ENCODE data around the gene PAQR5.
"Not testable (repeated sequence)": the region's sequence is repeated elsewhere in the genome, so short reads cannot be mapped to it uniquely, and the experiment has no call there.

Gene PAQR5

GRCh38 chr15:69358850-69359249 is 60.1 kb downstream of the PAQR5 start:
- no peak for DNase-seq

GRCh38 chr15:69359722-69360121 is 61.0 kb downstream of the PAQR5 start:
- DNase-seq = no peak

GRCh38 chr15:69360642-69361041 is 61.9 kb downstream of the PAQR5 start:
- no peak for DNase-seq

GRCh38 chr15:69367236-69367635 is 68.5 kb downstream of the PAQR5 start:
- DNase-seq = no peak

GRCh38 chr15:69369631-69370030 is 70.9 kb downstream of the PAQR5 start:
- no peak for DNase-seq

GRCh38 chr15:69373406-69373805 is 74.7 kb downstream of the PAQR5 start:
- DNase-seq = no peak

- no peak for DNase-seq
These were observed 76.6 kb downstream of the PAQR5 start for GRCh38 chr15:69375151-69375790.

DNA sequence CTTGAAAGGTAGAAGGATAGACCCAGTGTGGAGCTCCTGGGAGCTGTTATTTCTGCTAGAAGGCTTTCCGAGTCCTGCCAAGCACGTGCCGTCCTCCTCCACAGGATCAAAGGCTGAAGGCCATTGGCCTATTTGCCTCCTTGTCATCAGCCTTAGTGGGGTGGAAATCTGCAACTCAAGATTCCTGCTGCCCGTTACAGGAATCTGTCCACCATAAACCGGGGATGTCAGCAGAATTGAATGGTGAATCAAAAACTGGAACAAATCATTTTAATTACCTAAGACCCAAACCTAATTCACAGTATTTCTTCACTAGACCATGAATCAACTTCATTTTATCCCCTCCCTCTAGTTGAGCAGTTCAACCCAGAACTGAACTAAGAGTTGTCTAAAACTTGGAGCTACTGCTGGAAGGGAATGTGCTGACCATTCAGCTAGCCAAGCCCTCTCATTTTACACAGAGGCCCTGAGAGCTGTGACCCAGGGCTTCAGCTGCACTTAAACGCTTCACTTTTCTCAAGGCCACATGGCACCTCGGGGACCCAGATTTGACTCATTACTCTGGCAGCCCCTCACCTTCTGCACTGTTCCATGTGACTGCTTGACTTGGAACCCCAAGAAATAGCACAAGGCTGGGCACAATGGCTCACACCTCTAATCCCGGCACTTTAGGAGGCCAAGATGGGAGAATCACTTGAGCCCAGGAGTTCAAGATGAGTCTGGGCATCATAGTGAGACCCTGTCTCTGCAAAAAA is 78.7 kb downstream of the PAQR5 start:
- DNase-seq = no peak

DNA sequence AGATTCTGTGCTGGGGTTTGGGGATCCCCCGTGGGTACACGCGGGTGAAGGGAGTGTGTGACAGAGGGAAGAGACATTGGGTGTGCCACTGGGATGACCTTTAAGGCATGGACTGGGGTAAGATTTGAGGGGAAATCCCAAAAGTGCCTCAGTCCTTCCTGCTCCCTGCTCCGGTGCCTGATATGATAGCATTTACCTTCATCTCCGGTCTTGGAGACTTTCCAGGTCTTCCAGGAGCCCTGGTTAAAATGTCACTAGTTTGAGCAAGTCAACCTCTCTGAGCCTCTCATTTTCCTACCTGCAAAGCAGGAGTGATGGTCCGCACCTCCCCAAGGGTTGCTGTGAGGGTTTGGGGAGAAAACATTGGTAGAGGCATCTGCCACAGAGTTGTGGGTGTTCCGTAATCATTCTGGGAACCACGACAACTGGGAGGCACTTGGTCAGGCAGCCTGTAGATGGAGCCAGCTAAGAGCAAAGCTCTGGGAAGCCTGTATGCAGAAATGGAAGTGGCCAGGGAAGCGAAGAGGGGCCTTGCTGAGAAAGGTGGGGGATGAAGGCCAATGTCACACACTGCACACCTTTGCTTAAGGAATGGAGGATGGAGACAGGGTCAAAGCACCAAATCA is 81.5 kb downstream of the PAQR5 start:
- DNase-seq = no peak

DNA sequence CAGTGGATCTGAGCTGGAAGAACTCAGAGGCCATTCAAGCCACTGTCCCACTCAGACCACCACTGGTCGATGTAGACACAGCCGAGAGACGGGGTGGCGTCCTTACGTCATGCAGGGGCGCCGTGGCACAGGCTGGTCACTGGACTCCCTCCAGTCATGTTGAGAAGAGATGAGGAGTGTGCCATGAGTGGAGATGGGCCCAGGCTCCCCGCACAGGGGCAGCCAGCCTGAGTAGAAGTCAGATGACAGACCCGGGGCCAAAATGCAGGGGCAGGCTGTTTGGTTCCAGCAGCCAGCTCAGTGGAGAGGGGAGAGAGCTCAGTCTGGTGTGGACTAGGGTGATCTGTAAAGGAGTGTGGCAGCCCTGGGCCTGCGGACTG is 82.0 kb downstream of the PAQR5 start:
- no peak for DNase-seq

DNA sequence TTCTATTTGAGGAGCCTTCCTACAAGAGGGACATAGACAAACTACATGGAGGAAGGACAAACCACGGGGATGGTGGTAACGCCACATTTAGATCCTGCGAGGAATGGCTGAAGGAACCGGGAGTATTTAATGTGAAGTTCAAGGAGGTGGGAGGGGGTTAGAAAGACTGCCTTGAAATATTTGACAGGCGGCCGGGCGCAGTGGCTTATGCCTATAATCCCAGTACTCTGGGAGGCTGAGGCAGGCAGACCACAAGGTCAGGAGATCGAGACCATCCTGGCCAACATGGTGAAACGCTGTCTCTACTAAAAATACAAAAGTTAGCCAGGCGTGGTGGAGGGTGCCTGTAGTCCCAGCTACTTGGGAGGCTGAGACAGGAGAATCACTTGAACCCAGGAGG is 83.5 kb downstream of the PAQR5 start:
- DNase-seq = not testable (repeated sequence)

GRCh38 chr15:69384066-69384465 is 85.4 kb downstream of the PAQR5 start:
- DNase-seq = not testable (repeated sequence)

DNA sequence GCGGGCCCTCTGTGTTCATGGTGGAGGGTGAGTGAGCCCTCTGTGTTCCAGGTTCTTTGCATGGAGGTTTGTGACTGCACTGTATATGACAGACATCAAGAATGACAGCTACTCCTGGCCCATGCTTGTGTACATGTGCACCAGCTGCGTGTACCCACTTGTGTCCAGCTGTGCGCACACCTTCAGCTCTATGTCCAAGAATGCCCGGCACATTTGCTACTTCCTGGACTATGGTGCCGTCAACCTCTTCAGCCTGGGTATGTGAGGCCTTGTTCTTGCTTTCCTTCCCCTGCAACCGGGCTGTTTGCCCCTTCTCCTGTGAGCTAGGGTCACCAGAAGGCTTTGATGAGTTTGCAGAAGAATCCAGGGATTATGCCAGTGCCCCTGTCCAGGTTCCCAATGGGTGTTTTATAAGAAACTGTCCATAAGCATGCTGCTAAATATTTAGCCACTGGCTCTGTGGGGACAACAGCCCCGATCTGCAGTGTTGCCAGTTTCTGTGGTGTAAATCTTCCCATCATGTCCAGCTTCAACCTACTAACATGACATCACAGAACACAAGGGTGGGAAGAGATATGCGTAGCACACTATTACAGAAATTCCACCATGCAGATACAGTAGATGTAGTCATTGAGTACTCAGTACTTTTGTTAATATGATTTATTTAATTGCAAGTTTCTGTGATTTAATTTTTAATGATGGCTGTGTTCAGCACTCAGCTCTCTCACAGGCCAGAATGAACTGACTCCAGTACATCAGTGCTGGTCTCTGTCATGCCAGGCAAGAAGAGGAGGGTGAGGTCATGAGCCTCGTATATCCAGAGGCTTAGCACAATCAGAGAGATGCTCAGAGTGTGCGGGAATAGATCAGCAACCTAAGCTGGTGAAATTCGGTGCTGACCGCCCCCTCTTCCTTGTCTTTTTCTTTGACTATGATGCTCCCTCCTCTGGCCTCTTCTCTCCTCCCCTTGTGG is 86.2 kb downstream of the PAQR5 start:
- no peak for DNase-seq

DNA sequence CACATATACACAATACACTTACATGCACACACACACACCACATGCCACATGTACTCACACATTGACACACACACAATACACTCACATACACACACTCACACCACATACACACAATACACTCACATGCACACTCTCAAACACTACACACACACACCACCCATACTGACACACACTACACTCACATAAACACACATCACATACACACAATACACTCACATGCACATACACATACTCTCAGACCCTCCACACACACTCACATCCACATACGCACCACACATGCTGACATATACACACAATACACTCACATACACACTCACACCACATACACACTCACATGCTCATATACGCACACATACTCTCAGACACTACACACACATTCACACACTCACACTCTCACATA is 87.1 kb downstream of the PAQR5 start:
- no peak for DNase-seq

- DNase-seq = no peak
These were observed 87.6 kb downstream of the PAQR5 start for GRCh38 chr15:69386284-69386683.

GRCh38 chr15:69388260-69388705 is 89.6 kb downstream of the PAQR5 start:
- no peak for DNase-seq

- peak in 1 of 2 experiments; percentile 19 for DNase-seq
These were observed 90.7 kb downstream of the PAQR5 start for GRCh38 chr15:69389426-69389825.

DNA sequence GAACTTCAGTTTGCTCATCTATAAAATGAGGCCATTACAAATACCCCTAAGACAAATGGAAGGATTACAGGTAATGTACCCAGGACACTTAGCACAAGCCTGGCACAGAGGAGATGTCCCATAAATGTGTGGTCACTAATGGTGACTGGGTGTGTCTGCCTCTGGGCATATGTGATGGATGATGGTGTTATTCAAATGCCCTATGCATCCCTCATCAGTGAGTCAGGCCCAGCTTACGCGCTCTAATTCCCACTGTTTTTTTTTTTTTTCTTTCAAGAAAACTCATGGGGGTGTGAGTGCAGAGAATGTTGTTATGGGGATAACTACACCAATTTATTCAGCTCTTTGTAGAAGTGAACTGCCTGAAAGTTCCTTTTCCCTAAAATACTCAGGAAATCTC is 91.9 kb downstream of the PAQR5 start:
- DNase-seq = no peak

DNA sequence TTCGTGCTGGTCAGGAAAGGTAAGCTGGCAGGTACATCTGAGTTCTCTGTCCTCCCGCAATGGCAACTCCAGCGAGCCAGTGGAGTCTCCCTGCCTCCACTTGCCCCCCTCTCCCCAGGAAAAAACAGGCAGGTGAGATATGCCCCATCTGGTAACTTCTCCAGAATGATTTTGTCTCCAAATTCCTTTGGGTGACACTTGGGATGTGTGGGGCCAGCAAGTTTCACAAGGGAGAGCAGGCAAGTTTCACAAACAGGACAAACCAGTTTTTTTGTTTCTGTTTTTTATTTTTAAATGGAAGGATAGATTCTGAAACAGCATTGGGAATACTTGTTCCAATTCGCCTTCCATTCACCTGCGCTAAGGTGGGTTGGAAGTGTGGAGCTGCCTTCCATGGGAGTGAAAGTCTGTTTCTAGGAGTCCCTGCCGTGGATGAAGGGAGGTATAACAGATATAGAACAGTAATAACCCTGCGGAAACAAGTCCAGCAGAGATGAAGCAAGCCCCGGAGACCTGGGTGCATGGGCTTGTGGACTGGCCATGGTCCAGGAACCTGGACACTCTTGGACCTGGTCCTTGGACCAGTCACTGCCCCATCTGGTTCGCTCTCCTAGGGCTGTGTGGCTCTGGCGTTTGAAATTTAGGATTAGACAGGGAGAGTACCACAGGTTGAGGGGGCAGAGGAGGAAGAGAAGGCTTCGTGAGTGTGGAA is 92.5 kb downstream of the PAQR5 start:
- DNase-seq = no peak

GRCh38 chr15:69392352-69392751 is 93.6 kb downstream of the PAQR5 start:
- DNase-seq = no peak

DNA sequence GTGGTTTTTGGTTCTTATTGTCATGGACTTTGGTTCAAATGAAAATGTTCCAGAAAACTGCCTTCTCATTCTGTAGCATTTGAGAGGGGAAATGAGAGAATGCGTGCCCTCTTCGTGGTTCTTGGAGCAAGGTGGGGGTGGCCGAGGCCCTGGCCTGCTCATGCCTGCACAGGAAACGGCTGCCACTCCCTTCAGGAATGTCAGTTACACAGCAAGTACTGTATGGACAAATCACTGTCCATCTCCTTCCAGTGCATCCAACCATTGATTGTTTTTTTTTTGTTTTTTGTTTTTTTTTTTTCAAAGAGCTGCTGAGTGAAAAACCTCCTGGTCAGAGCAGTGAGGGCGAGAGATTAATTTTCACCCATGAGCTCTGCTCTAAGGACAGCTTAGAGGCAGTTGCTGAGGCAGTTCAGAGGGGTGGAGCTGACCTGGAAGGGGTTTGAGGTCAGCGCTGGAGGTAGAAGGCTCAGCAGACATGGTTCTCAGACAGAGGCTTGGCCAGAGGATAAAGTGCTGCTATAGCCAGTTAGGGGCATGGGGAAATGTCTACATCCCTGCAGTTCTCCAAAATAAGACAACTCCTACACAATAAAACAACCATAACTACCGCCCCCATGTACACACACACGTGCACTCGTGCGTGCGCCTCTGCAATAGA is 95.2 kb downstream of the PAQR5 start:
- DNase-seq = no peak
